B cell (primary cell): ENCODE results near the gene GGT6. TPM values are rescaled to one million over a fixed set of nuclear protein-coding genes. Genes with fewer than 3 reads are reported as not detected.

Experiments used
- ATAC-seq: fragments of 200-7000 bp; cut with Tn5 transposase; one replicate; pipeline ENCODE4 v1.10.0; 2021; ENCODE audit warnings: low read depth, mild to moderate bottlenecking, moderate number of reproducible peaks, moderate library complexity
- CTCF ChIA-PET: fragments of 350-600 bp; sonication (Branson Sonifier 250); formaldehyde crosslinking; loops from one replicate; lab custom pipeline; 2021; ENCODE audit warnings: antibody characterized with exemption, inconsistent platforms; lab: Charles Lee
- POLR2A ChIA-PET: fragments of 350-600 bp; sonication (Branson Sonifier 250); formaldehyde crosslinking; loops from one replicate; lab custom pipeline; 2021; ENCODE audit warnings: antibody characterized with exemption; lab: Charles Lee
- DNase-seq: peaks from one replicate; pipeline ENCODE4 v3.0.0; 2013
- H2AFZ ChIP-seq: 2 replicates; pipeline ENCODE4 v1.6.1; 2012; ENCODE audit warnings: mild to moderate bottlenecking, low read depth, low read length; ENCODE audit not compliant: insufficient read depth, poor library complexity, severe bottlenecking
- H3K27ac ChIP-seq, 2 donors: 1 replicate in 1 of 2; 2 replicates in 1 of 2; pipeline ENCODE4 v1.5.1; 2012 to 2013; ENCODE audit warnings: low read length in 2 of 2, mild to moderate bottlenecking in 2 of 2, moderate library complexity in 1 of 2
- H3K27me3 ChIP-seq, 4 experiments: fragments of 200-600 bp in 1 of 4; sonication (generic) in 1 of 4; replicated peaks in 1 of 4; 1 replicate in 2 of 4; 2 replicates in 2 of 4; pipeline versions ENCODE4 v1.6.1 to v1.7.0; 2013 to 2016; ENCODE audit warnings: low read length in 3 of 4, mild to moderate bottlenecking in 2 of 4, mixed read lengths in 1 of 4, moderate library complexity in 1 of 4; ENCODE audit not compliant: insufficient read depth in 4 of 4, control insufficient read depth in 3 of 4; ENCODE audit errors: control extremely low read depth in 1 of 4
- H3K36me3 ChIP-seq, 2 experiments: replicated peaks in 1 of 2; 1 replicate in 1 of 2; 2 replicates in 1 of 2; pipeline versions ENCODE4 v1.6.1 to v1.7.1; 2013; ENCODE audit warnings: low read length in 1 of 2; ENCODE audit not compliant: insufficient read depth in 2 of 2, control insufficient read depth in 1 of 2; ENCODE audit errors: control extremely low read depth in 1 of 2, extremely low read depth in 1 of 2
- H3K4me1 ChIP-seq, 2 donors: fragments of 200-600 bp in 1 of 2; sonication (generic) in 1 of 2; 1 replicate in 1 of 2; 2 replicates in 1 of 2; pipeline versions ENCODE4 v1.5.1 to v1.6.1; 2013 to 2017; ENCODE audit warnings: low read length in 2 of 2; ENCODE audit not compliant: control insufficient read depth in 2 of 2, insufficient read depth in 2 of 2
- H3K4me2 ChIP-seq: replicated peaks from 2 replicates; pipeline ENCODE3; 2012; ENCODE audit warnings: mild to moderate bottlenecking, low read depth, low read length; ENCODE audit not compliant: poor library complexity, severe bottlenecking
- H3K4me3 ChIP-seq, 5 experiments: fragments of 200-600 bp in 1 of 5; sonication (generic) in 1 of 5; 1 replicate in 3 of 5; 2 replicates in 2 of 5; pipeline versions ENCODE4 v1.5.1 to v1.7.0; 2011 to 2016; ENCODE audit warnings: low read length in 4 of 5, mild to moderate bottlenecking in 4 of 5, low read depth in 2 of 5, control low read depth in 1 of 5, moderate library complexity in 1 of 5; ENCODE audit not compliant: insufficient read depth in 1 of 5; ENCODE audit errors: control extremely low read depth in 1 of 5, extremely low read depth in 1 of 5
- H3K79me2 ChIP-seq: fragments of 200-600 bp; sonication (generic); one replicate; pipeline ENCODE4 v1.6.0; 2016; ENCODE audit warnings: low read length; ENCODE audit not compliant: control insufficient read depth, insufficient read depth
- H3K9ac ChIP-seq: fragments of 200-600 bp; sonication (generic); 2 replicates; pipeline ENCODE4 v1.6.1; 2017; ENCODE audit warnings: mild to moderate bottlenecking, low read length, moderate library complexity
- H3K9me3 ChIP-seq, 3 donors: one replicate each; pipeline versions ENCODE4 v1.6.1 to v1.7.1; 2013; ENCODE audit warnings: low read length in 2 of 3; ENCODE audit not compliant: control insufficient read depth in 2 of 3, insufficient read depth in 1 of 3; ENCODE audit errors: control extremely low read depth in 1 of 3
- H4K20me1 ChIP-seq: 2 replicates; pipeline ENCODE4 v1.6.0; 2012; ENCODE audit warnings: mild to moderate bottlenecking, low read length; ENCODE audit not compliant: insufficient read depth, control insufficient read depth, poor library complexity, severe bottlenecking
- H3K27ac Mint-ChIP-seq: one replicate; pipeline ENCODE4 v1.8.0; 2021; ENCODE audit warnings: mixed read lengths
- H3K27me3 Mint-ChIP-seq: one replicate; pipeline ENCODE4 v1.8.0; 2021; ENCODE audit warnings: mixed read lengths
- H3K4me1 Mint-ChIP-seq: one replicate; pipeline ENCODE4 v1.8.0; 2021; ENCODE audit warnings: mixed read lengths
- H3K4me3 Mint-ChIP-seq: one replicate; pipeline ENCODE4 v1.8.0; 2021; ENCODE audit warnings: mixed read lengths
- H3K9me3 Mint-ChIP-seq: one replicate; pipeline ENCODE4 v1.8.0; 2022; ENCODE audit warnings: mixed read lengths; ENCODE audit not compliant: insufficient read depth
- EZH2 ChIP-seq: IDR thresholded peaks from 2 replicates; pipeline ENCODE4 v1.6.1; 2012; ENCODE audit warnings: borderline replicate concordance, low read depth, mild to moderate bottlenecking, moderate library complexity, low read length; ENCODE audit not compliant: insufficient read depth, poor library complexity, severe bottlenecking
- WGBS: methylation state at CpG from one replicate; pipeline ENCODE4 v1.1.5; 2013; ENCODE audit warnings: missing lambda C conversion rate; ENCODE audit not compliant: insufficient coverage; 5-methylcytosine and 5-hydroxymethylcytosine counted together
- intact Hi-C: fragments of 100-400 bp; cut with micrococcal nuclease; formaldehyde crosslinking; loops from one replicate; pipeline ENCODE4 v1.10.0; 2022
- polyA plus RNA-seq: library from polyadenylated mRNA; depleted of rRNA; stranded (reverse); fragments of >200 nt; gene quantifications from 2 replicates; pipeline ENCODE4 v1.2.3, GENCODE V29; 2012
- total RNA-seq, 2 donors: library from RNA; stranded (reverse); fragments of 120-200 nt in 1 of 2; gene quantifications; 1 replicate in 1 of 2; 2 replicates in 1 of 2; pipeline versions ENCODE4 v1.2.3 to v1.2.4, GENCODE V29; 2013 to 2022
- TF ChIP-seq, protein P1 (sequence below): fragments of 200-600 bp; IDR thresholded peaks from one replicate; pipeline ENCODE4 v1.8.0; 2022; ENCODE audit warnings: antibody characterized with exemption, mild to moderate bottlenecking

GGT6 gene
- total and polyA plus RNA-seq, 2 donors (not counting 1 experiment from before 2014, with no cell fraction given): not detected

GRCh38 chr17:4542726-4543191 lies 17.6 kb downstream of the GGT6 start:
- ATAC-seq (no peak), DNase-seq (no peak)
- no peaks in the 10 kb centered on the region for H3K27me3 ChIP-seq
- H2AFZ ChIP-seq: no peak overlapping the region
- no peak overlapping the region for H3K4me2 ChIP-seq
- Mint-ChIP-seq H3K4me3 (no peak overlapping the region), H3K9me3 (no peaks in the 10 kb centered on the region), H3K4me1 (no peaks in the 10 kb centered on the region), H3K27ac (no peak overlapping the region), H3K27me3 (no peaks in the 10 kb centered on the region)
- H4K20me1 ChIP-seq: no peaks in the 10 kb centered on the region
- H3K36me3 ChIP-seq: peaks cover 0 to 72% of the 10 kb centered on the region in 2 experiments
- H3K27ac ChIP-seq: no peak overlapping the region
- no peaks in the 10 kb centered on the region for H3K79me2 ChIP-seq
- no peak overlapping the region for H3K4me3 ChIP-seq
- intact Hi-C loops: no loop called here
- 95% methylated on average over 19 of the region's 19 CpGs for WGBS
- POLR2A ChIA-PET: no interaction called here
- H3K9me3 ChIP-seq: no peaks in the 10 kb centered on the region
- no peaks in the 10 kb centered on the region for H3K4me1 ChIP-seq
- no peak overlapping the region for H3K9ac ChIP-seq
- no peak for TF ChIP-seq EZH2
- TF ChIP-seq, protein P1, sequence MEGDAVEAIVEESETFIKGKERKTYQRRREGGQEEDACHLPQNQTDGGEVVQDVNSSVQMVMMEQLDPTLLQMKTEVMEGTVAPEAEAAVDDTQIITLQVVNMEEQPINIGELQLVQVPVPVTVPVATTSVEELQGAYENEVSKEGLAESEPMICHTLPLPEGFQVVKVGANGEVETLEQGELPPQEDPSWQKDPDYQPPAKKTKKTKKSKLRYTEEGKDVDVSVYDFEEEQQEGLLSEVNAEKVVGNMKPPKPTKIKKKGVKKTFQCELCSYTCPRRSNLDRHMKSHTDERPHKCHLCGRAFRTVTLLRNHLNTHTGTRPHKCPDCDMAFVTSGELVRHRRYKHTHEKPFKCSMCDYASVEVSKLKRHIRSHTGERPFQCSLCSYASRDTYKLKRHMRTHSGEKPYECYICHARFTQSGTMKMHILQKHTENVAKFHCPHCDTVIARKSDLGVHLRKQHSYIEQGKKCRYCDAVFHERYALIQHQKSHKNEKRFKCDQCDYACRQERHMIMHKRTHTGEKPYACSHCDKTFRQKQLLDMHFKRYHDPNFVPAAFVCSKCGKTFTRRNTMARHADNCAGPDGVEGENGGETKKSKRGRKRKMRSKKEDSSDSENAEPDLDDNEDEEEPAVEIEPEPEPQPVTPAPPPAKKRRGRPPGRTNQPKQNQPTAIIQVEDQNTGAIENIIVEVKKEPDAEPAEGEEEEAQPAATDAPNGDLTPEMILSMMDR: no peak
- CTCF ChIA-PET: no interaction called here

DNA sequence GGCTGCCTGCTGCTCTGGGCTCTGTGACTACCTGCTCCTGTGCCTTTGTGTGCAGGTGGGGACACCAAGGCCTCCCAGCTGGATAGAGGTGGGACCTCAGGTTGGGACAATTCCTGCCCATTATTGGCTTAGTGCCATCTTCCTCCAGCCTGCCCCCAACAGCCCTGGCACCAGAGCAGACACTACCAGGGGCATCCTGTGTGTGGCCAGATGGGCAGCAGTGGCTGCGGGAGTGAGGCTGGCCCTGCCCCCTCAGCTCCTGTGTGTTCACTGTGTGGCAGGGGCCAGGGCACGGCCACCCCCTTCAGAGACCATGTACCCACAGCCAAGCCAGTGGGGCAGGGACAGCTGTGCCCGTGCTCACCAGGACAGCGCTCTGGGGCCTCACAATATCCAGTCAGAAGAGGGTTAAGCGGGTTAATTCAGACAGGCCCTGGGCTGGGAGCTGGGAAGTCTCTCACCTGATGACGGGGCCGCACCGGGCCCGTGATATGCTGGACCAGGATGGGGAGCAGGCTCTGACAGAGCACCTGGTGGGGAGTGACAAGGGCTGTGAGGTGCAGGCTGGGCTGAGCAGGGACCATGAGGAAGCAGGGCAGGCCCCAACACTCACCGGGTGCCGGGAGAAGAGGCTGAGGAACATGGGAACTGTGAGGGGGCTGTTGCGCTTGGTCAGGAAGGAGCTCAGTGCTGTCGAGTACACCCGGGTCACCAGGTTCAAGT lies 18.2 kb downstream of the GGT6 start:
- no peaks in the 10 kb centered on the region for H3K4me1 ChIP-seq
- H2AFZ ChIP-seq: no peak overlapping the region
- no peaks in the 10 kb centered on the region for H3K9me3 Mint-ChIP-seq
- ChIA-PET CTCF (no interaction called here), POLR2A (no interaction called here)
- WGBS: 98% methylated on average over 14 of the region's 14 CpGs
- intact Hi-C loops: no loop called here
- TF ChIP-seq EZH2: no peak
- TF ChIP-seq, protein P1: no peak
- H3K27me3 ChIP-seq: no peaks in the 10 kb centered on the region
- H3K27me3 Mint-ChIP-seq: no peaks in the 10 kb centered on the region
- no peak overlapping the region for H3K27ac Mint-ChIP-seq
- DNase-seq (no peak), ATAC-seq (no peak)
- no peak overlapping the region for H3K27ac ChIP-seq
- no peak overlapping the region for H3K4me2 ChIP-seq
- no peak overlapping the region for H3K9ac ChIP-seq
- no peaks in the 10 kb centered on the region for H3K4me1 Mint-ChIP-seq
- peaks cover 0 to 67% of the 10 kb centered on the region in 2 experiments for H3K36me3 ChIP-seq
- no peak overlapping the region for H3K4me3 Mint-ChIP-seq
- no peak overlapping the region for H3K4me3 ChIP-seq
- H4K20me1 ChIP-seq: no peaks in the 10 kb centered on the region
- H3K9me3 ChIP-seq: no peaks in the 10 kb centered on the region
- H3K79me2 ChIP-seq: no peaks in the 10 kb centered on the region
